PFSK-1 (cell line): ENCODE measurements around the gene CNKSR2.

ENCODE experiments used
- FOXP2 ChIP-seq: optimal IDR thresholded peaks from 2 replicates; pipeline ENCODE3; 2011; ENCODE audit warnings: borderline replicate concordance, control low read depth, inconsistent platforms; ENCODE audit not compliant: insufficient read depth; ENCODE audit errors: extremely low read length, extremely low read depth
- POLR2AphosphoS5 ChIP-seq: IDR thresholded peaks from 2 replicates; pipeline ENCODE4 v1.6.1; 2012; ENCODE audit warnings: low read depth, mild to moderate bottlenecking, control low read depth, low read length, moderate library complexity
- SIN3A ChIP-seq: IDR thresholded peaks from 2 replicates; pipeline ENCODE4 v1.6.1; 2012; ENCODE audit warnings: mild to moderate bottlenecking, low read length, moderate library complexity, borderline replicate concordance; ENCODE audit not compliant: insufficient read depth
- TAF1 ChIP-seq: IDR thresholded peaks from 2 replicates; pipeline ENCODE4 v1.6.1; 2012; ENCODE audit warnings: low read length, control low read depth, borderline replicate concordance; ENCODE audit not compliant: insufficient read depth
- TF ChIP-seq, protein P1 (sequence below), 2 experiments: IDR thresholded peaks; 2 replicates each; pipeline versions ENCODE4 v1.6.1 to v1.8.0; 2011 to 2012; ENCODE audit warnings: low read depth in 2 of 2, low read length in 2 of 2, control low read depth in 1 of 2, inconsistent platforms in 1 of 2, mild to moderate bottlenecking in 1 of 2, moderate library complexity in 1 of 2; ENCODE audit not compliant: insufficient read depth in 1 of 2

The CNKSR2 gene

DNA sequence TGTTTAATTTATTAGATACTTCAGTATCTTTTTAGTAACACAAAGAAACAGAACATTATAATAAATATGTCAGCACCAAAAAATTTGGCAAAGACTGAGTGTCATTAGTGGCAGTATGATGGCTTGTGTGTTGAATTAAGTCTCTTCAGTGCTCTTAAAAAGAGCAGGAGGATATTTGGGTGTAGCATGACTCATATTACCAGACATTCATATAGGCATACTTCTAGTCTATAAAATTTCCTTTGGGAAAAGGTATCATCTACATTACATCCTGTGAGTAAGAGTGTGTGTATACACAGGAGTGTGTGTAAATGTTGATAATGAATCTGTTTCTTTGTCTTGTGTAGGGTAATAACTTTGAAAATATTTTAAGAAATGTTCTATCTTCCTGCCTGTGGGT is 135.7 kb downstream of the CNKSR2 start:
- TF ChIP-seq TAF1 (no peak), POLR2AphosphoS5 (no peak), SIN3A (no peak), FOXP2 (no peak)
- TF ChIP-seq, protein P1, sequence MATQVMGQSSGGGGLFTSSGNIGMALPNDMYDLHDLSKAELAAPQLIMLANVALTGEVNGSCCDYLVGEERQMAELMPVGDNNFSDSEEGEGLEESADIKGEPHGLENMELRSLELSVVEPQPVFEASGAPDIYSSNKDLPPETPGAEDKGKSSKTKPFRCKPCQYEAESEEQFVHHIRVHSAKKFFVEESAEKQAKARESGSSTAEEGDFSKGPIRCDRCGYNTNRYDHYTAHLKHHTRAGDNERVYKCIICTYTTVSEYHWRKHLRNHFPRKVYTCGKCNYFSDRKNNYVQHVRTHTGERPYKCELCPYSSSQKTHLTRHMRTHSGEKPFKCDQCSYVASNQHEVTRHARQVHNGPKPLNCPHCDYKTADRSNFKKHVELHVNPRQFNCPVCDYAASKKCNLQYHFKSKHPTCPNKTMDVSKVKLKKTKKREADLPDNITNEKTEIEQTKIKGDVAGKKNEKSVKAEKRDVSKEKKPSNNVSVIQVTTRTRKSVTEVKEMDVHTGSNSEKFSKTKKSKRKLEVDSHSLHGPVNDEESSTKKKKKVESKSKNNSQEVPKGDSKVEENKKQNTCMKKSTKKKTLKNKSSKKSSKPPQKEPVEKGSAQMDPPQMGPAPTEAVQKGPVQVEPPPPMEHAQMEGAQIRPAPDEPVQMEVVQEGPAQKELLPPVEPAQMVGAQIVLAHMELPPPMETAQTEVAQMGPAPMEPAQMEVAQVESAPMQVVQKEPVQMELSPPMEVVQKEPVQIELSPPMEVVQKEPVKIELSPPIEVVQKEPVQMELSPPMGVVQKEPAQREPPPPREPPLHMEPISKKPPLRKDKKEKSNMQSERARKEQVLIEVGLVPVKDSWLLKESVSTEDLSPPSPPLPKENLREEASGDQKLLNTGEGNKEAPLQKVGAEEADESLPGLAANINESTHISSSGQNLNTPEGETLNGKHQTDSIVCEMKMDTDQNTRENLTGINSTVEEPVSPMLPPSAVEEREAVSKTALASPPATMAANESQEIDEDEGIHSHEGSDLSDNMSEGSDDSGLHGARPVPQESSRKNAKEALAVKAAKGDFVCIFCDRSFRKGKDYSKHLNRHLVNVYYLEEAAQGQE (IDR thresholded peaks at IDR 0.05; ENCODE audit: insufficient read depth in 1 of 2, low read depth in 2 of 2, low read length in 2 of 2) = no peak

DNA sequence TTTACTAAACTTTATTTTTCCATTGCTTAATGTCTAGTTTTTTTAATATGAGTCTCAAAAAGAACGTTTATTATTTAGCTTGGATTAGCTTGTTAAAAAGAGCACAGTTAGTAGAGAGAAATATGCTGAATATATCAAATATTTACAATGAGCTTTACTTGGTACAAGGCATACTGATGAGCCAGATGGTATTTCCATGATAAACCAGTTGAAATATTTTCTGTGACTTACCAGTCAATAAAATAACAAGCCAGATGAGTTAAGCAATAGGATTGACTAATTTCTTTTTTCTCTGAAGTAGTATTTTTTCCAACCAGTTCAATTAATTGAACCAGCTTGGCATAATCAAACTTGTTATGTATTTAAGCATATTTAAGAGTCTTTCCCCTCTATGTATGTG is 149.8 kb downstream of the CNKSR2 start:
- TF ChIP-seq SIN3A = no peak
- TF ChIP-seq POLR2AphosphoS5 = no peak
- TF ChIP-seq FOXP2 = no peak
- no peak for TF ChIP-seq TAF1
- TF ChIP-seq, protein P1 (IDR thresholded peaks at IDR 0.05; ENCODE audit: insufficient read depth in 1 of 2, low read depth in 2 of 2, low read length in 2 of 2) = no peak

DNA sequence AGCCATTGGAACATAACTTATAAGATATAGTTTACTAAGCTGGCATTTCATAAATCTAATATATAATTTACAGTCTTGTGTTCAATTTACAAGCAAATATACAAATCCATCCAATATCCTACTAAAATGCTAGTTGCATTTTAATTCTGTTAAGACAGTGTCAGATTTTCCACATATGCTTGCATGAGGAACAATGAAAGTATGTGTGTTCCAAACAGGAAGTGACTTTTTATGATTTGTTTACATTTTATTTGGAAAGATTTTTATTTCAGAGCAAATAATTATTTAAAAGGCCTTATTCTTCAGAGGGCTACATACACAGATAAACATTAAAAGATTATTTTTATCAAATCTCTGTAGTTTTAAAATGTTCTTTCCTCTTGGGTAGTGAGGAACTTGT is 153.9 kb downstream of the CNKSR2 start:
- TF ChIP-seq SIN3A = no peak
- no peak for TF ChIP-seq TAF1
- TF ChIP-seq, protein P1 (IDR thresholded peaks at IDR 0.05; ENCODE audit: insufficient read depth in 1 of 2, low read depth in 2 of 2, low read length in 2 of 2) = no peak
- TF ChIP-seq POLR2AphosphoS5 = no peak
- no peak for TF ChIP-seq FOXP2

DNA sequence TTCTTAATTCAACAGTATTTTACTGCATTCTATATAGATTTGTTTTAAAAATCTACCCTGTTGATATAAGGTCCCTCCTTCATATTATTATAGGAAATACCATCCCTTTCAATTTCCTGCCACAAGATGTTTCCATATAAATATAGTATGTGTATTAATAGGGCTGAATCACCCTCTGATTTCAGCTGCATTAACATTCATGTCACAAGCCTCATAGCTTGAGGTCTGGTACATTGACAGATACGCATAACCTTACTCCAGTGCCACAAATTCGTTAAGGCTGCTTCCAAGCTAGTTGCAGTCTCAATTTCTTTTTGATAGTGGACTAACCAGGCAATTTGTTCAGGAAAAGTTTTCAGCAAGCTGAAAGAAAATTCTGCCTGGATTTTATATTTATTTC is 155.6 kb downstream of the CNKSR2 start:
- TF ChIP-seq FOXP2 = no peak
- TF ChIP-seq POLR2AphosphoS5 = no peak
- TF ChIP-seq SIN3A = no peak
- TF ChIP-seq, protein P1 (IDR thresholded peaks at IDR 0.05; ENCODE audit: insufficient read depth in 1 of 2, low read depth in 2 of 2, low read length in 2 of 2) = no peak
- no peak for TF ChIP-seq TAF1

DNA sequence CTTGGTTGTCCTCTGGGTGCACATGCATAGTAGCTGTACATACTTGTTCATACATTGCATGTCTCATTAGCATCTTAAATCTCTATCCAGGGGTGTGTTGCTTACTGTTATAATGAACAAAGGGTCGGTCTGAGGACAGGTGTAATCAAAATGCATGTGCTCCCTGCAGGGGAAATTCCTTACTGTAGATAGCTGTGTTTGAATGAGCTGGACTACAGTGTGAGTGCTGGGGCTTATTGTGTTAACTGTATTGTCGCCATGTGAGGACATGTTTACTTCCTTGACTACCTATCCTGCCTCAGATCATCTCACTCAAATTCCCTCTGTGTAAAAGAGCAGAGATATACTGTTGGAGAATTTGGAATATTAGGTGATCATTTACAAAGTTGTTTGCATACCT is 185.2 kb downstream of the CNKSR2 start:
- TF ChIP-seq, protein P1 (IDR thresholded peaks at IDR 0.05; ENCODE audit: insufficient read depth in 1 of 2, low read depth in 2 of 2, low read length in 2 of 2) = no peak
- TF ChIP-seq FOXP2 (no peak), SIN3A (no peak), POLR2AphosphoS5 (no peak), TAF1 (no peak)
